Stimulated activated CD4-positive, alpha-beta T cell treated with anti-CD3 and anti-CD28 coated beads, Interleukin-12 subunit alpha, Interleukin-12 subunit beta, amount 100 ng/mL, for 4 hours (primary cell): ENCODE data around the gene XYLT2.
A peak's percentile ranks its signal among the peaks of the same experiment; 100 is the strongest.
"Not testable (repeated sequence)": the region's sequence is repeated elsewhere in the genome, so short reads cannot be mapped to it uniquely, and the experiment has no call there.

Source experiments
- DNase-seq: peaks from one replicate; pipeline ENCODE4 v3.0.0-alpha.2; 2020

XYLT2 gene

DNA sequence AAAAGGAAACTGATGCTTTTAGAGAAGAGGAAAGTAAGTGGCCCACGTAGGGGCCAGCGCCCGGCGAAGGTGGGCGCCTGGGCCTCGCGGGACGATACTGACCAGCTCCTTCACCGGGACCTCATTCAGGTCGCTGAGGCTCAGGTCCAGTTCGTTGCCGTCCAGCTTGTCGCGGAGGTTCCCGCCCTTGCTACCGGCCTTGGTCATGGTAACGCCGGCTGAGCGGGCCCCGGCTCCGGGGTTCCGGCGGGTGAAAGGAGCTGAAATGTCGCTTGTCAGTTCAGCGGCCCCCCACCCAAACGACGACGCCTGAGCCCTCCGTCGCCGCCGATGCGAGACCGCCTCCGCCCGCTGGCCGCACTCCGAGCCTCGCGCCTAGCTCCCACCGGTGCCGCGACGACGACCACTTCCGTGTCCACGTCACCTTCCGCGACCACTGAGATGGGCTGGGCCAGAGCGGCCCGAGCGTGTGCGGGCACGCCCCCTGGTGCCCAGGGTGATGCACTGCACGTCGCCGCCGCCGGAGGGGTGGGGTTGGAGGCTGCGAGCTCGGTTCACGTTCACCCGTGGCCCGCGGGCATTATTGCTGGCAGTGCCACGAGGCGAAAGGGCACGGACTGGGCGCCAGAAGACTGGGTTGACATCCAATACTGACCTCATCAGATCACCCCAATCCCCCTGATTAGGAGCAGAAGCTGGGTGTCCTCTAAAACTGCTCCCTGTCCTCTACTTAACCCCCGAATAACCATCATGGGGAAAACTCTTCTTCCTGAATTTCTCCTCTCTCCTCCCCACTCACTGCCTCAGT lies 51.4 kb downstream of the XYLT2 start, which contains the start of gene LRRC59:
Gene LRRC59, minus strand, starts transcription at position 413 of the 808 bp plus-strand sequence. Its CDS starts 206 bp downstream, at position 207.
- DNase-seq = peak; percentile 91

DNA sequence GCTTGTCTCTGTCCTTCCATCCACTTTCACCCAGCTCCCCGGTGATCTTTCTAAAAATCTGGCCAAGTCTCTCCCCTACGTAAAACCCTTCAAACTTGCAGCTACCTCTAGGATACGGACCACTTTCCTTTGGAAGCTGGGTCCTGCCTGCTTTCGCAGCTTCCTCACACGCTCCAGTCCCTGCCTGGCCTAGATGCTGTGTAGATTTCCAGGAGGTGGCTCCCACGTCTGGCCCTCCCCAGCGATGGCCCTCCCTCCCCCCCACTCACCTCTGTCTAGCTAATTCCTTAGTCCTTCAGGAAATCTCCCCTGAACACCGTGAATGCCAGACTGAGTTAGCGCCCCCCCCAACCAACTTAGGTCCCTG lies 52.0 kb downstream of the XYLT2 start:
- DNase-seq = no peak

DNA sequence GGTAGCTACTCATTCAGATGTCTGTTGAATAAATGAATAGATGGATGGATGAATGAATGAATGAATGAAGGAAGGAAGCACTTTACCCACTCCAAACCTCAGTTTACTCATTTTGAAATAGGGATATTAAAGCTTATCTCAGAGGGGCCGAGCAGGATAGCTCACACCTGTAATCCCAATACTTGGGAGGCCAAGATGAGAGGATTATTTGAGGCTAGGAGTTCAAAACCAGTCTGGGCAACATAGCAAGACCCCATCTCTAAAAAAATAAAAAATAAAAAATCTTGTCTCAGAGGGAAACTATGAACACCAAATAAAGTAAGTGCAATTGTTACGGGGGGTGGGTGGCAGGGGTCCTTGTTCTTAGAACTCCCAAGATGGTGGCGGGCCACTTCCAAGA lies 52.7 kb downstream of the XYLT2 start:
- not testable (repeated sequence) for DNase-seq

DNA sequence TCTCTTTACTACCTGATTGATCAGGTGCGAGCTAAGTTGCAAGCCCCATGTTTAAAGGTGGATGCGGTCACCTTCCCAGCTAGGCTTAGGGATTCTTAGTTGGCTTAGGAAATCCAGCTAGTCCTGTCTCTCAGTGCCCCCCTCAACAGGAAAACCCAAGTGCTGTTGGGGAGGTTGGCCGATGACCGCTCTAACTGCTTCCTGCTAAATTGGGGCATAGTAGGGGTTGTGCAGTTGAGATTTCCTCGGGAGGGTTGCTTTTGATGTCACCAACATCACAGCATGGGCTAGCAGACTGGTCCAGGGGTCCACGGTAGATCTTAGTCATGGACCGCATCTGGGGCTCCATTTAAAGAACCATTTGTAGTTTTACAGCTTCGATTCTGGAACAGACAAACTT lies 53.7 kb downstream of the XYLT2 start:
- not testable (repeated sequence) for DNase-seq

DNA sequence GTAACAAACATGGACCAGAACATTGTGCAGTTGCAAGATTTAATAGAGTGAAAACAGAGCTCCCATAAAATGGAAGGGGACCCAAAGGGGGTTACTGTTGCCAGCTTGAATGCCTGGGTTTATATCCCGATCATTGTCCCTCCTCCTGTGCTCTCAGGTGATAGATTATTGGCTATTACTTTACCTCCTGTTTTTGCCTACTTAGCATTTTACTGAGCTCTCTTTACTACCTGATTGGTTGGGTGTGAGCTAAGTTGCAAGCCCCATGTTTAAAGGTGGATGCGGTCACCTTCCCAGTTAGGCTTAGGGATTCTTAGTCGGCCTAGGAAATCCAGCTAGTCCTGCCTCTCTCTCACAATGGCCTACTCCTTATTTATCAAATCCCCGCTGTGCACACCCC lies 59.4 kb downstream of the XYLT2 start:
- not testable (repeated sequence) for DNase-seq

DNA sequence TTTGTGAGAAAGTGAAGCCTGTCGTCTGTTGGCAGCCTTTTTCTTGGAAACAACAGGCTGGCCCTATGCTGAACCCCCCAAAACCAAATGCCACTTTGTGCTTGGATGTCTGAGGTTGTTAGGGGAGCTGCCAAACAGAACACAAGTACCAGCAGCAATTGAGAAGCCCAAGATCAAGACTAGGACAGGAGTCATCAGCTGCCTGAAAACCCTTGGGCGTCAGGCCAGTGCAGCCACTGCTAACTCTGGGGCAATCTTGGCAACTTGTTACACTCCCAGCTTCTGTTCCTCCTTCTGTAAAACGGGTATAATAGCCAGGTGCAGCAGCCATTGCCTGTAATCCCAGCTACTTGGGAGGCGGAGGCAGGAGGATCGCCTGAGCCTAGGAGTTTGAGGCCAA lies 60.7 kb downstream of the XYLT2 start:
- no peak for DNase-seq

DNA sequence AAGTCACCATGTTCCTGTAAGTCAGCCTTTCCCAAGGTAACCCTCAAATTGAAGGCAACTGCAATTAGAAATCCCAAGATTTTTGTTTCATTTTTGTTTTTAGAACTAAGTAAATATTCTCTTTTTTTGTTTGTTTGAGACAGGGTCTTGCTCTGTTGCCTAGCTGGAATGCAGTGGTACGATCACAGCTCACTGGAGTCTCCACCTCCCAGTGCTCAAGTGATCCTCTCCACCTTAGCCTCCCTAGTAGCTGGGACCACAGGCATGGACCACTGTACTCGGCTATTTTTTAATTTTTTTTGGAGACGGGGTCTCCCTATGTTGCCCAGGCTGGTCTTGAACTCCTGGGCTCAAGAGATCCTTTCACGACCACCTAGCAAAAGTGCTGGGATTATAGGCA lies 62.0 kb downstream of the XYLT2 start:
- no peak for DNase-seq
